22Rv1 (cell line): ENCODE measurements around the gene HBA1.

ENCODE experiments used
- ZFX ChIP-seq: fragments of 450-650 bp; IDR thresholded peaks from 2 replicates; pipeline ENCODE4 v1.6.1; 2017; ENCODE audit warnings: antibody characterized with exemption, borderline replicate concordance
- TF ChIP-seq, protein P1 (sequence below): fragments of 450-650 bp; IDR thresholded peaks from 2 replicates; pipeline ENCODE4 v1.5.1; 2017; ENCODE audit warnings: mild to moderate bottlenecking

DNA sequence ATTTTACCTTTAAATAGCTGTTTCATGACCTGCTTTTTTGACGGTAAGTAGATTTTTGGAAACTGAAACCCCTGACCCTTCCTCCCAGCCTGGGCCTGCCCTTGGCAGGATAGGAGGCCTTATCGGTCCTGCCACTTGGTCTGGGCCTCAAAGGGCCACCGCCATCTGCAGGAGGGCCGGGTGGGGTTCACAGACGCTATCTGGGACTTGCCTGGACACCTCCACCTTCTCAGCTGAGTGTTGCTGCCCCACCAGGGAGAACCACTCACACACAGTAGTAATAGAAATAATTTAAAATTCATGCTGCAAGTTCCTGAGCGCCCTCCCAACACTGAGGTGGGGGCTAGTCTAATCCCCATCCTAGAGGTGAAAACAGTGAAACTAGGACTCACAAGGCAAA lies 33.4 kb upstream of the HBA1 start:
- TF ChIP-seq, protein P1, sequence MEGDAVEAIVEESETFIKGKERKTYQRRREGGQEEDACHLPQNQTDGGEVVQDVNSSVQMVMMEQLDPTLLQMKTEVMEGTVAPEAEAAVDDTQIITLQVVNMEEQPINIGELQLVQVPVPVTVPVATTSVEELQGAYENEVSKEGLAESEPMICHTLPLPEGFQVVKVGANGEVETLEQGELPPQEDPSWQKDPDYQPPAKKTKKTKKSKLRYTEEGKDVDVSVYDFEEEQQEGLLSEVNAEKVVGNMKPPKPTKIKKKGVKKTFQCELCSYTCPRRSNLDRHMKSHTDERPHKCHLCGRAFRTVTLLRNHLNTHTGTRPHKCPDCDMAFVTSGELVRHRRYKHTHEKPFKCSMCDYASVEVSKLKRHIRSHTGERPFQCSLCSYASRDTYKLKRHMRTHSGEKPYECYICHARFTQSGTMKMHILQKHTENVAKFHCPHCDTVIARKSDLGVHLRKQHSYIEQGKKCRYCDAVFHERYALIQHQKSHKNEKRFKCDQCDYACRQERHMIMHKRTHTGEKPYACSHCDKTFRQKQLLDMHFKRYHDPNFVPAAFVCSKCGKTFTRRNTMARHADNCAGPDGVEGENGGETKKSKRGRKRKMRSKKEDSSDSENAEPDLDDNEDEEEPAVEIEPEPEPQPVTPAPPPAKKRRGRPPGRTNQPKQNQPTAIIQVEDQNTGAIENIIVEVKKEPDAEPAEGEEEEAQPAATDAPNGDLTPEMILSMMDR: no peak
- TF ChIP-seq ZFX: no peak
